Stimulated activated CD8-positive, alpha-beta memory T cell treated with anti-CD3 and anti-CD28 coated beads, Interleukin-7, amount 100 ng/mL, for 48 hours (primary cell): ENCODE data around the gene SH3GLB1.

Experiments
- DNase-seq, 2 donors: peaks; one replicate each; pipeline ENCODE4 v3.0.0-alpha.2; 2020; ENCODE audit warnings: low read depth in 1 of 2; ENCODE audit errors: extremely low read depth in 1 of 2

SH3GLB1 gene

DNA sequence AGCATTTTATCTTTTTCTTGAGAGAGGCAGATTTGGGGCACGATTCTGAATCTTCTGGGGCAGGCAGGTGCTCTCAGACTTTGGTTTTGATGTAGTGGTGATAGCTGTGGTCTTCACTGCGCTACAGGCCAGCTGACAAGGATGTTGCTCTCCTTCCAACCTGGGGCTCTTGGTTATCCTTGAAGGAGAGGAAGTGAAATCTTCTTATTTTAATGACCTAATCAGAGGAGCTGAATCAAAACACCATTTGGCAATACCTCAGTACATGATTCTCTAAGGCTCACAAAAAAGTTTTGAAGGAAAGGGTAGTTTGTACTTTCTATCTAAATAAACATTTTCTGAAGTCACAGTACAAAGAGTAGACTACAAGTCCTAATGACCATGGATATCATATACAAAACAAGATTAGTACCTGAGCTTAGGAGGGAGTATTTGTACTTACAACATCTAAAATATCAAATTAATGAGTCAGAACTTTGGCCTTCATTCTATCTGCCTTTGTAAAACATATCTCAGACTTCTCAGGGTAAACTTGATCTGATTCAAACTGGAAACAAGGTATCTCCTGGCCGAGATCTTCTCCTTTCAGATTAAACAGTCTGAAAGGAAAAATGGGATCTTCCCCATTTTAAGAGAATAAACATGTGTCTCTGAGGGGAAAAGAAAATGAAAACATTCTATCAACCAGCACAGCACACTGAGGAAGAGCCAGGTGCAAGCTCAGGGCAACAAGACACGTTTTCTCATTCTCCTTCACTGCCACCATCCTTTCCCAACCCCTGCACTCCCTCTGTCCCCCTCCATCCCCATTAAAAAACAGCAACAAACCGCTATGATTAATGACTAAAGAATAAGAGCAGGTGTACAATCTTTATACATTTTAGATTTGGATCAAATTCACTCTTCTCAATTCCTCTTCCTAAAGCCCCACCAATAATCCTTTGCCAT is 69.2 kb downstream of the SH3GLB1 start:
- DNase-seq = no peak

- peak; percentile 39 to 63 for DNase-seq
Observed at GRCh38 chr1:86774305-86775295, 70.2 kb downstream of the SH3GLB1 start.

DNA sequence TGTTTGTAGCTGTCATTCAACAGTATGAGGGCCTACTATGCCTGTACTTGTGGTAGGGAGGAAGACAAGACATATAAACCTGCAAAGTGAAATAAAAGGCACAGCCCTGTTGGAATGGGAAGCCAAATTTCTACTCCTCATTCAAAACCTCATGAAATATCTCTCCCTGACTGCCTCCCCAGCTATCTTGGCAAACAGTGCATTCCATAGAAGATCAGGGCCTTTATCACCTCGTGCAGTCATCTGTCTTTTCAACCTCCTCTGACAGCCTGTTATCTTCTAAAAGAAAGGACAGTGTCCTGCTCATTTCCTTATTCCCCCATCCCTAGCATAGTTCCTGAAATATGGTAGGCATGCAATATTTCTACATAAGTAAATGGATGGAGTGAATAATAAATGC is 71.0 kb downstream of the SH3GLB1 start:
- DNase-seq = no peak

- DNase-seq = no peak
Observed at GRCh38 chr1:86776108-86776507, 71.7 kb downstream of the SH3GLB1 start.

DNA sequence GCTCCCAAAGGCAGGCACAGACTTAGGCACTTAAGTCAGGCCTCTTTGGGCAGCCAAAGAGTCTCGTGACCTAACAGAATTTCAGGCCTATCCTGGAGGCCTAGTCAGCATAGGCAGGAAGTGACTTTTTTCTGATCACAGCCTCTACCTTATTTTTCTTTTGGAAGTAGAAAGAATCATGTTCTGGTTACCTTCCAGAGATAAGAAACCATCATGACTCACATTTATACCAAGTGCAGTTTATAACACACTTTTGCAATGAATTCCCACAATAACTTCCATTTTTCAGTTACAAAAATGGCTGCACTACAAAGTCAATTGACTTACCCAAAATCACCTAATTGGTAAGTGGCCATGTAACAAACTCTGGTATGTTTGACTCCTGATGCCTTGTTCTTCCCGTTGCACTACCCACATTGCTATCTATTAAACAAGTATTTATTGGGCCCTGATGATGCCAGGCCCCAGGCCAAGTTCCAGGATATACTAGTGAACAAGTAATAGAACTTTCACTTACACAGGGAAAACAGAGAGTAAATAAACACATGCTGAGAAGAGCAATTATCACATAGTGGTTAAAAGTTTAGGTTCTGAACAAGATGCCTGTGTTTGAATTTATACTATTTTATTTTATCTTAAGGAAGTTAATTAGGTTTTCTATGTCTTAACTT is 74.3 kb downstream of the SH3GLB1 start:
- no peak for DNase-seq

- no peak for DNase-seq
Observed at GRCh38 chr1:86779308-86780191, 75.2 kb downstream of the SH3GLB1 start.

- no peak for DNase-seq
Observed at GRCh38 chr1:86782482-86782881, 78.1 kb downstream of the SH3GLB1 start.

DNA sequence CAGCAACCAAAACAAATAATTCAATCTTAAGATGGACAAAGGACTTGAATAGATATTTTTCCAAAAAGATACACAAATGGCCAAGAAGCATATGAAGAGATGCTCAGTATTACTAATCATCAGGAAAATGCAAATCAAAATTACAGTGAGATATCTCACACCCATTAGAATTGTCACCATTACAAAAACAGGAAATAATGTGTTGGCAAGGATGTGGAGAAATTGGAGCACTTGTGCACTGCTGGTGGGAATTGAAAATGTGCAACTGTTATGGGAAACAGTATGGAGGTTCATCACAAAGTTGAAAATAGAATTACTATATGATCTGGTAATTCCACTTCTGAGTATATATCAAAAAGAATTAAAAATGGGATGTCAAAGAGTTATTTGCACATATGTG is 83.2 kb downstream of the SH3GLB1 start:
- no peak for DNase-seq

- no peak for DNase-seq
Observed at GRCh38 chr1:86788300-86789206, 84.2 kb downstream of the SH3GLB1 start.

- no peak for DNase-seq
Observed at GRCh38 chr1:86795316-86795715, 90.9 kb downstream of the SH3GLB1 start.
